PC-3 (cell line): ENCODE data around the gene PSMD2. TPM values are rescaled to one million over a fixed set of nuclear protein-coding genes. Genes with fewer than 3 reads are reported as not detected.

ENCODE experiments used
- ATAC-seq: fragments of 200-7000 bp; cut with Tn5 transposase; 2 replicates; pipeline ENCODE4 v1.9.1; 2020; ENCODE audit warnings: mild to moderate bottlenecking, moderate library complexity
- BruUV-seq: library from RNA; stranded (reverse); fragments of 400-500 nt; replicated peaks from 2 replicates; lab custom pipeline; 2021; lab: Mats Ljungman, UMichigan
- CTCF ChIA-PET: fragments of 300-600 bp; sonication (Branson Sonifier 250); formaldehyde crosslinking; loops from one replicate; lab custom pipeline; 2022; ENCODE audit warnings: antibody characterized with exemption; lab: Charles Lee
- POLR2A ChIA-PET: fragments of 300-600 bp; sonication (Branson Sonifier 250); formaldehyde crosslinking; loops from one replicate; lab custom pipeline; 2022; ENCODE audit warnings: antibody characterized with exemption; ENCODE audit not compliant: unreplicated experiment; lab: Charles Lee
- DNase-seq: peaks from one replicate; pipeline ENCODE4 v3.0.0-alpha.2; 2015
- H2AFZ ChIP-seq: fragments of 300-600 bp; sonication (generic); 2 replicates; pipeline ENCODE4 v1.6.0; 2016; ENCODE audit warnings: antibody characterized with exemption, low read length
- H3F3A ChIP-seq: fragments of 300-600 bp; sonication (generic); one replicate; pipeline ENCODE4 v1.6.0; 2017; ENCODE audit warnings: antibody characterized with exemption, low read length, control low read depth, mild to moderate bottlenecking; ENCODE audit not compliant: unreplicated experiment
- H3K27ac ChIP-seq: fragments of 300-600 bp; sonication (generic); 2 replicates; pipeline ENCODE4 v1.5.1; 2016; ENCODE audit warnings: mild to moderate bottlenecking, low read length
- H3K27me3 ChIP-seq: fragments of 300-600 bp; sonication (generic); 2 replicates; pipeline ENCODE4 v1.6.1; 2016; ENCODE audit warnings: low read length, mixed read lengths
- H3K36me3 ChIP-seq: fragments of 300-600 bp; sonication (generic); 2 replicates; pipeline ENCODE4 v1.6.1; 2016; ENCODE audit warnings: low read depth, mixed run types, low read length, mixed read lengths
- H3K4me1 ChIP-seq: fragments of 300-600 bp; sonication (generic); 2 replicates; pipeline ENCODE4 v1.5.1; 2016; ENCODE audit warnings: low read length; ENCODE audit not compliant: insufficient read depth
- H3K4me2 ChIP-seq: fragments of 300-600 bp; sonication (generic); 2 replicates; pipeline ENCODE4 v1.6.0; 2016; ENCODE audit warnings: low read length
- H3K4me3 ChIP-seq: fragments of 300-600 bp; sonication (generic); 2 replicates; pipeline ENCODE4 v1.5.1; 2016; ENCODE audit warnings: mild to moderate bottlenecking, low read length, mixed read lengths
- H3K79me2 ChIP-seq: fragments of 300-600 bp; sonication (generic); 2 replicates; pipeline ENCODE4 v1.6.1; 2017; ENCODE audit warnings: low read length, mixed read lengths
- H3K9ac ChIP-seq: fragments of 300-600 bp; sonication (generic); 2 replicates; pipeline ENCODE4 v1.6.0; 2016; ENCODE audit warnings: mild to moderate bottlenecking, low read length
- H3K9me2 ChIP-seq: fragments of 300-600 bp; sonication (generic); replicated peaks from 2 replicates; pipeline ENCODE4 v1.6.1; 2016; ENCODE audit warnings: mixed run types, low read length, mixed read lengths
- H3K9me3 ChIP-seq: fragments of 300-600 bp; sonication (generic); 2 replicates; pipeline ENCODE4 v1.6.1; 2016; ENCODE audit warnings: low read length, mixed read lengths
- H4K20me1 ChIP-seq: fragments of 300-600 bp; sonication (generic); 2 replicates; pipeline ENCODE4 v1.6.1; 2016; ENCODE audit warnings: low read length, mixed read lengths
- CTCF ChIP-seq: fragments of 300-600 bp; sonication (generic); conservative IDR thresholded peaks from 2 replicates; pipeline ENCODE4 v1.5.1; 2017; ENCODE audit warnings: antibody characterized with exemption, low read depth, mild to moderate bottlenecking, low read length
- EZH2 ChIP-seq: fragments of 300-600 bp; sonication (generic); IDR thresholded peaks from one replicate; pipeline ENCODE4 v1.6.1; 2017; ENCODE audit warnings: antibody characterized with exemption, mild to moderate bottlenecking, low read length; ENCODE audit not compliant: unreplicated experiment
- EZH2phosphoT487 ChIP-seq: fragments of 300-600 bp; sonication (generic); IDR thresholded peaks from 2 replicates; pipeline ENCODE4 v1.6.1; 2018; ENCODE audit warnings: mild to moderate bottlenecking, antibody characterized with exemption, low read length, borderline replicate concordance
- intact Hi-C: fragments of 100-400 bp; cut with micrococcal nuclease; formaldehyde crosslinking; loops from 2 replicates; pipeline ENCODE4 v1.9.0; 2023
- total RNA-seq: library from RNA; depleted of rRNA; stranded (reverse); fragments of >200 nt; gene quantifications from 2 replicates; pipeline ENCODE4 v1.2.3, GENCODE V29; 2014

Gene PSMD2
- total RNA-seq, 1 experiment from 2014 or later, result 1,057 TPM

GRCh38 chr3:184352897-184353545 is 54.0 kb downstream of the PSMD2 start:
- Histone ChIP-seq H3F3A (no peaks in the 10 kb centered on the region), H3K4me2 (no peak overlapping the region), H3K9me3 (no peaks in the 10 kb centered on the region), H3K27ac (no peak overlapping the region), H3K4me3 (no peak overlapping the region), H3K9ac (no peak overlapping the region), H3K36me3 (peaks cover 9% of the 10 kb centered on the region; the same call in 1 of the 2 replicates), H2AFZ (no peak overlapping the region), H3K9me2 (no peaks in the 10 kb centered on the region), H4K20me1 (no peaks in the 10 kb centered on the region), H3K4me1 (no peaks in the 10 kb centered on the region), H3K27me3 (no peaks in the 10 kb centered on the region), H3K79me2 (no peaks in the 10 kb centered on the region)
- ChIA-PET POLR2A (interaction anchor here (0.6 kb wide), 1 partner anchor 54 kb away, joined by 3 read pairs; no protein-coding TSS in a partner anchor), CTCF (interaction anchor here (0.5 kb wide), 1 partner anchor 33 kb away, joined by 4 read pairs; no protein-coding TSS in a partner anchor)
- BruUV-seq, result no TSS peak
- no peak for DNase-seq
- no peak for ATAC-seq
- intact Hi-C loops, result no loop called here
- TF ChIP-seq CTCF (no peak), EZH2phosphoT487 (no peak), EZH2 (no peak)

- Histone ChIP-seq H3K27ac (no peak overlapping the region), H3K79me2 (no peaks in the 10 kb centered on the region), H3K27me3 (no peaks in the 10 kb centered on the region), H3K9ac (no peak overlapping the region), H3K4me3 (no peak overlapping the region), H3K9me3 (no peaks in the 10 kb centered on the region), H3K9me2 (no peaks in the 10 kb centered on the region), H2AFZ (no peak overlapping the region), H3F3A (no peaks in the 10 kb centered on the region), H3K4me2 (no peak overlapping the region), H4K20me1 (no peaks in the 10 kb centered on the region), H3K4me1 (no peaks in the 10 kb centered on the region), H3K36me3 (peaks cover 9% of the 10 kb centered on the region; the same call in 1 of the 2 replicates)
- ChIA-PET POLR2A (interaction anchor here (0.6 kb wide), 1 partner anchor 54 kb away, joined by 3 read pairs; no protein-coding TSS in a partner anchor), CTCF (no interaction called here)
- TF ChIP-seq CTCF, result no peak
- TF ChIP-seq EZH2phosphoT487, result no peak
- no peak for TF ChIP-seq EZH2
- DNase-seq (no peak), ATAC-seq (no peak)
- BruUV-seq, result no TSS peak
- intact Hi-C loops, result no loop called here
Observed at GRCh38 chr3:184353546-184353941, 54.5 kb downstream of the PSMD2 start.

- Histone ChIP-seq H3K4me2 (no peak overlapping the region), H3K9ac (no peak overlapping the region), H3F3A (no peaks in the 10 kb centered on the region), H2AFZ (no peak overlapping the region), H3K4me1 (no peaks in the 10 kb centered on the region), H4K20me1 (no peaks in the 10 kb centered on the region), H3K4me3 (no peak overlapping the region), H3K79me2 (no peaks in the 10 kb centered on the region), H3K9me2 (no peaks in the 10 kb centered on the region), H3K36me3 (peaks cover 9% of the 10 kb centered on the region; the same call in 1 of the 2 replicates), H3K27me3 (no peaks in the 10 kb centered on the region), H3K9me3 (no peaks in the 10 kb centered on the region), H3K27ac (no peak overlapping the region)
- ATAC-seq (peak; percentile 86), DNase-seq (peak; percentile 41)
- ChIA-PET POLR2A (no interaction called here), CTCF (no interaction called here)
- TF ChIP-seq EZH2phosphoT487 (no peak), CTCF (peak; percentile 77), EZH2 (no peak)
- intact Hi-C loops, result no loop called here
- BruUV-seq, result no TSS peak
Observed at GRCh38 chr3:184354121-184354728, 55.2 kb downstream of the PSMD2 start.
